SKM-1 treated with dmso at 0.1 percent for 144 hours (cell line): ENCODE data around the gene AFF3.
"Not testable (repeated sequence)": the region's sequence is repeated elsewhere in the genome, so short reads cannot be mapped to it uniquely, and the experiment has no call there.

Experiments used
- DNase-seq: peaks from one replicate; lab custom pipeline; 2025; ENCODE audit not compliant: unreplicated experiment; lab: John Stamatoyannopoulos, UW

The AFF3 gene

DNA sequence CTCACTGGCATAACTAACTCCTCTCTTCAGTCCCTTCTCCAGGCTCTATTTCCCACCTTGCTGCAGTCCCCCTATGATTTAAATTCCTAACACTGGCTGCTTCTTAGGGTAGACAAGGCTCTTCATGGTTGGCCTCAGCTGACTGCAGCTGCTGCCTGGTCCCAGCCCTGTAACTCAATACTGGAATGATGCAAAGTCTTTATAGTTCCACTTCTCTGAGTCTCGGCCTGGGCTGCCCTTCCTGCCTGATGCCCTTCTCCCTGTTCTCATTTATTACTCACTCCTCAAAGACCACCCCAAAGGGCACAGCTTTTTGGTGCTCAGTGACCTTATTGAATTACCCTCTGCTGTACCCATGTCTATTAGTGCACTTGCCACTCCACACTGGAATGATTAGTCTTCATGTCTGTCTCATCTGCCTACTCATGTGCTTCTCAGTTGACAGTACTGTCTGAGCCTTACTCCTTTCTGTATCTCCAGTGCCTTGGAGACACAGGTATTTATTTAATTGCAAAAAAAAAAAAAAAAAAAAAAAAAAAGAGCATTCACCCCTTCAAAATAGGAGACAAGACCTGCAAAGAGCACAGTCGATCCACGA is 453.1 kb downstream of the AFF3 start:
- no peak for DNase-seq

DNA sequence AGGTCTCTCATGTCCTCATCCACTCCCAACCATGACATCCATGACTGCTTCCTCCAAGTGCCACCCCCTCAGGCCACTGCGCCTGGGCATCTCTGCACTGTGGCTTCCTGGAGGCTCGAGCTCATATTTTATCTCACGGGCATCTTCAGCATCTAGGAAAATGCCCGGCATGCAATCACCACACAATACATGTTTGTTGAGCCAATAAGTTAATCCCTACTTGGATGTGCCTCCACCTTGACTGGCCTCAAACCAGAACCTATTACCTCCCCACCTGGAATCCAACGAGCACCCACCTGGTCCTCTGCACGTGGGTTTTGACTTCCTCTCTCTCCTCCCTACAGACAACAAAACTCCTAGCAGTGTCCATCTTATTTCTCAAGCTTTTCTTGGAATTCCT is 453.7 kb downstream of the AFF3 start:
- no peak for DNase-seq

DNA sequence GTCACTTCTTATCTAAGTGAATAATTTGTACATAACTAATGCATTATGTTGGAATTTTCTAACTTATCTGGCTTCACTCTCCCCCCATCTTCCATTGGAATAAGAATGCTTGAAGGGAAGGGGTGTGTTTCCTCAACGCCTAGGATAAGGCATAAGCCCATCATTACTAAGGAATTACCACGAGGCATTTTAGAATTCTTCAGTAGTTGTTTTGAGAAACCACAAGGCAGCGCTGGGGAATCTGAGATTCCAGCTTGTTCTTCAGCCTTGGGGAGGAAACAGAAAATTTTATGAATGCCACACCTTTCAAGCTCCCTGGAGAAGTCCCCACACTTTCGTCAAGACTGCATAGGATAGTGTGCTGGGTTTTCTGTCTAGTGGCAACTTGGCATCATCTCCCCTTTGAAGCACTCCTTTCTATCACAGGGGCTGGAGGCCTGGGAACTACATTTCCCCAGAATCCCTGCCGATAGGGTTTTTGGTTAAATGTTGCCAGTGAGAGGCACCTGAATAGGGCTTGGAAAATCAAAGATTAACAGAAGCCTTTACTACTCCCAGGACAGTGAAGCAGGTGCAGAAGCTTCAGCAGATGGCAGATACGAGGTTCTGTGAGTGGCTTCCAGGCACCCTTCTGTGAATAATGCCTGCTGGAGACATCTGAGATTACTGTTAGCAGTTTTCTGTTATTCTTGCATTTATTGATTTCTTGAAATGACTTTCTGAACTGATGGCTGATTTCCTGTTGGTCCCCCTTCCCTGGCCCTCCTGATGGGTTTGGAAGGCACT is 459.9 kb downstream of the AFF3 start:
- DNase-seq = no peak

DNA sequence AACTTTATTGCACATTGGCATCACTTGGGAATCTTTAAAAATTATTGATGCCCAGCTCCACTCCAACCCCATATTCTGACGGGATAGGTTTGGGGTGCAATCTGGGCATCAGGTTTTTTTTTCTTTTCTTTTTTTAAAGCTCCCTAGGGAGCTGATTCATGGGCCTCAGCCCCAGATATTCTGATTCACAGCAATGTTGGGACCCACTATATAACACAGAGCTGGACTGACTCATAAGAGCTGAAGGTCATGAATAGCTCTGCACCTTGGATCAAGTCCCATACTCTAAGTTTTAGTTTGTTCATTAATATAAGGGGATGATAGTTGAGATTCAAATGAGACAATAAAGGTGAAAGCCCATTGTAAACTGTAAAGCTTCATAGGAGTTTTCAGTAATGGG is 461.4 kb downstream of the AFF3 start:
- no peak for DNase-seq

DNA sequence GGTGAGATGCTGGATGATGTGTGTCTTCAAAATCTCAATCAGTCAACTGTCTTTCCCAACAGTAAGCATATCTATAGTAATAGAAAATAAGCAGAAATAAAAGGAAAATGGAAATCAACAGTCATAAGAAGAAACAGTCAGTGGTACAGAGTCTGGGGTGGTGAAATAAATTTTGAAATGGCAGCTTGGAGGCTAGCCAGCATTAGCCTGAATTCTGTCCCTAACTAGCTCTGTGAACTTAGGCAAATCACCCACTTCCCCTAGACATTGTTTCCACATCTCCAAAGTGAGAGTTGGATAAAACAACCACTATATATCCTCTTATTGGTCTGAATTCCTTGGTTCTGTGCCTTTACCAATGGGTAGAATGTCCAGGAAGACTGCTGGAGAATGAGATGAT is 462.9 kb downstream of the AFF3 start:
- DNase-seq = no peak

DNA sequence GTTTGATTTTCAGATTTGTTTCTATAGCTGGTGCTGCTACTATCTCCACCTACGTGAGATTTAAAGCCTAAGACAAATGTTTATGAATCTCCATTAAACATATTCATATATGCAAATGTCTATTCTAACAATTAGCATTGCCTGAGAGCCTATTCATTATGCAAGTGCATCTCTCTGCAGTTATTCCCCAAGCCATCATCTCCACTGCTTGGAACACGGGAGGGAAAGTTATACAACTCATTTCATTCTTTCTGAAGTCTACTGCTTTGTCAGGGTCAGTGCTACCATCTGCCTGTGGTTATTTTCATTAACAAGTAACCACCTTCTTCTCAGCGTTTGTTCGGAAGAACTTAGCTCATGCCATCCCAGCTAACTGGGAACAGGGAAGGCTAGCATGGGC is 463.8 kb downstream of the AFF3 start:
- no peak for DNase-seq

DNA sequence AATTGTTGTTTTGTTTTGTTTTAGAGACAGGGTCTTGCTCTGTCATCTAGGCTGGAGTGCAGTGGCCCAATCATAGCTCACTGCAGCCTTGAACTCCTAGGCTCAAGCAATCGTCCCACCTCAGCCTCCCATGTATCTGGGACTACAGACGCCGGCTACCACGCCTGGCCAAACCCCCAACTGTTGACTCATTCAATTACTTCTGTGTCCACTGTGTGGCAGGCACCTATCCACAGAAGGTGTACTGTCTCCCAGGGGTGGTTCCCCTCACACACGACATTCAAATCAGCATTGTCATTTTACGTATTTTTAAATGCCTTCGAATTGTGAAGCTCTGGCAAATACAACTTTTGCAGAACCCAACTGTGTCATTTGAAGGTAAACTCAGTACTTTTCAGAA is 464.6 kb downstream of the AFF3 start:
- DNase-seq = no peak

DNA sequence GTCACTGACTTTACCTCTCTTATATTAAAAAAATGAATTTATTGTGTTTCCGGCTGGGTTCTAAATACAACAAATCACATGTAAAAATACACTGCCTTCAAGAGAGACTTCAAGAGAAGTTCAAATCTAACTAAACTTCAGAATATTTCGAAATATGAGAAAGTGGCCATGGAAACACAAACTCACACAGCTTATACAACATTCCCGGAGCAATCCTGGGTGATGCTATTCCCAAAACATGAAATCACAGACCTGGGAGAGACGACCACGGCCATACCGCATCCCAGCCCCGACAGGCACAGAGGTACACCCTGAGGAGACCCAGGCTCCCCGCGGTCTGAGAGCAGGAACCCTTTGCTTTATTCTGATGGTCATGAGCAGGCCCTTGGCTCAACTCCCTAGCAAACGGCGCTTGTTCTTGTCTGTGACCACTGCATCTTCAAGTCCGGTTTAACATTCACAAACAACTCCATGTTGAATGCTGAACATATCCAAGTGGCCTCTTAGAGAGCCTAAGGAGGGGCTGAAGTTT is 467.2 kb downstream of the AFF3 start:
- DNase-seq = no peak

DNA sequence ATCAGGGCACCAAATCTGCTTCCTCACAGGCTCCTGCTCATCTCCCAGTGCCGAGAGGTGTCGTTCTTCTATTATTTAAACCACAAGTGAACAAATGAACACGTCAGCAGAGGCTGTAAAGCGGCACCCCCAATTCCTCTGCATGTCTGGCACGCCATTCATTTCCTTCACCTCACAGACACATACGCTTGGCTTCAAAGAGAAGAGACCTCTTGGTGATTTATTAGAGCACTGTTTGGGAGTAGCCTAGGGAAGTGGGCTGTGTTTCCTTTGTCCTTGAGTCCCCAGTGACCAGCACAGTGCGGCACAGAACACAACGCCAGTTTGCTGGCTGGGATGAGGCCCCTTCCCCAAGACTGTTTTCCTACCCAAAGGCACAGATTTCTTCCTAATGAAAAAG is 468.3 kb downstream of the AFF3 start:
- no peak for DNase-seq

DNA sequence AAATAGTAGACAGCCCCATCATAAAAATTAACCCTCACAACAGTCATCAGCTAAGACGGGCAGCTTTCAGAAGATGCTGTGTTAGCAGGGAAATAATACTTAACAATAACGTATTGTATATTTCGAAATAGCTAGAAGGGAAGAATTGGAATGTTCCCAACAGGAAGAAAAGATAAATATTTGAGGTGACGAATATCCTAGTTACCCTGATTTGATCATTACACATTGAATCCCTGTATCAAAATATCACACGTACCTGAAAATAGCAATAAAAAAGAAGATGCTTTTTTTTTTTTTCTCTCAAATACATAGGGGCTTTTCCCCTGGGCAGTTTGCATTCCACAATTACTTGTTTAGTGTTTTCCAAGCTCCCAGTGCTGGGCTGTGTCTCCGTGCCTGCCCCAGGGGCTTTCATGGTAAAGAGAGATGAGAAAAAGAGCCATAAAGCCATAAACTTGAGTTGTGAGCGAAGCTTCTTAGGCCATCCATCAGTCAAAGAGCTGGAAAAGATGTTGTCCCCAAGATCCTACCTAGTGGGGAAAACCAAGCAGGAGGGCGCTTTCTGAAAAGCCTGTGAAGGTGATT is 469.5 kb downstream of the AFF3 start:
- no peak for DNase-seq

DNA sequence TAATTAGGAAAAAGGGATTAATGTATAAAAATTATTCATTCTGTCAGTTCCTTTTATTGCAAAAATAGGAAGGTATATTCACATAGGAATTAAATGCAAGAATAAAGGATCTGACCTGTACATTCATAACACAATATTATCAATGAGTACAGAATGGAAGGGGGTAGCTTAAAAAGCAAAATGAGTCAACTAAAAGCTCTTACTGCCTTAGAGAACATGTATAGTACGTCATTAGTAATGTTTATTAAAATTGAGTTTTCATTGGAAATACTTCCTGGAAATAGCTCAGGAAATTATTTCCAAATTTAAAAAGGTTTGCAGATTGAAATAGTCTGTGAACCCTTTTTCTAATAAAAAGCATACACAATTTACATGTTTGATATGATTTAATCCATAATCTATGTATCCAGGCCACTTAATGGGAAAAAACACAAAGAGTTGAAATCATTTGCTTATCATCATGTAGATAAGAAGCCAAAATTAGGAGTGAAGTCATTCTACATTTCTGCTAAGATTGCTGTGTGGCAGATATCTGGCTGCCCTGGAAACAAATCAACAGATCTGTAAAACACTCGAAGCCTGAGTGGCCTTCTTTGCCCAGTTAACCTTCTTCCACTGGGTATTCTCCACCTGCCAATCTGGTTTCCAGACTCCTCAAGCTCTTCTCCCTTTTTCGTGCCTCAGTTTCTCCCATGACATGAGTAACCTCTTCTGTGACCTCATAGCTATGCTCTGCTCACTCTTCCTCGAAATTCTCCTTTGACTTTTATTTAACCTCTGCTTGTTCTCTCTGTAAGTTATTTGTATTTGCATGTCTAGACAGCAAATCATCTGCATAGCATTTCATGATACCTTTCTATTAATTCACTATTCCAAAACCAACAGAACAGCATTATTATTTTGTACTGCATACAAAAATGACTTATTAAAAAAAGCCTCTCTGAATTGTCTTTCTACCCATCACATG is 471.3 kb downstream of the AFF3 start:
- DNase-seq = no peak

DNA sequence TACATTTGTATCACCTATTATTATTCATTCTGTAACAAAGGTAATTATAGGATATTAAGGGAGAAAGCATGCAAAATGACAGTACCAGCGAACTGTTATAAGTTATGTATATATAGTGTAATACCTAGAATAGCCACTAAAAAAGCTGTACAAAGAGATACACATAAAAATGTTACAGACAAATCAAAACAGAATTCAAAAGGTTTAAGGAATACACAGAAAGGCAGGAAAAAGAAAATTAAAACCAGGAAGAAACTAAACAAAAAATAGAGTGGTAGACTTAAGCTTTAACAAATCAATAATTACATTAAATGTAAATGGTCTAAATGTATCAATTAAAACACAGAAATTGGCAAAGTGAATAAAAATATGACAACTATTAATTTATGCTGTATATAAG is 476.1 kb downstream of the AFF3 start:
- no peak for DNase-seq

DNA sequence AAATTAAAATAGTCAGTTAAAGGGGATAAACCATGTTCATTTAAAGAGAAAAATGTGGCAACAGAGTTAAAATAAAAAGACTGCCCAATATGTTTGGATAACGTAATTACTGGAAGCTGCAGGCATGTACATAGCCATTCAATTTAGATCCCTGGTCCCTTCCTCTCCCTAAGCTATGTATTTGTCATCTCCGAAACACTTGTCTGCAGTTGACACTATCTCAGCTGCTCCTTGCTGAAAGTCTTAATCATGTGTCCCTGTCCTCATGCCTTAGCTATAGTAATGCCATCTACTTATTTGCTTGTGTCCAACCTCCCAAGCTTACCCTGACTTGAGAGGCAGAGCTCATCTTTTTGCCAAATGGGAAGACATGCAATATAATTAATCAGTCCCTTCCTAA is 478.7 kb downstream of the AFF3 start:
- no peak for DNase-seq

DNA sequence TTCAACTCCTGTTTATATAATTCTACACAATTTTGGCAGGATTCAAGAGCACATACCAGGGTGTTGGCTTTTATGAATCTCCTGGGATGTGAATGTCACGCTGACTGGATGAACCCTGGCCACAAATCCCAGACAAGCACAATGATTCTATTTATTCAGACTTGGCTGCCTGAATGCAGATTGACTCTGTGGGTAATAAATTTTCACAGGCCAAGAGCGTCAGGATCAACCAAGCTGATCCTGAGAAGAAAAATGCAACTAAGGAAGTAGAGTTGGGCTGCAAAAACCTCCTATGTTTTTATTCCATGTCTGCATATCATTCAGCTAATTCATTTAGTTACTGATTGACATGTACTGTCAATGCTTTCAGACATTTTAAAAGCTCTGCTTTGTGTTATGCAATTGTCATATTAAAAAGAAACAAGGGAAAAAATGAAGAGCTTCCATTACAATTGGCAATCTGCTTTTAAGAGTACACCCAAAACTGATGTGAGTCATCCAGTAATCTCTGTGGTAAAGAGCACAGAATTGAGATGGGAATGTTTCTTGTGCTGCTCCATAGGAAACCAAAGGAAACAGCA is 479.5 kb downstream of the AFF3 start:
- no peak for DNase-seq

DNA sequence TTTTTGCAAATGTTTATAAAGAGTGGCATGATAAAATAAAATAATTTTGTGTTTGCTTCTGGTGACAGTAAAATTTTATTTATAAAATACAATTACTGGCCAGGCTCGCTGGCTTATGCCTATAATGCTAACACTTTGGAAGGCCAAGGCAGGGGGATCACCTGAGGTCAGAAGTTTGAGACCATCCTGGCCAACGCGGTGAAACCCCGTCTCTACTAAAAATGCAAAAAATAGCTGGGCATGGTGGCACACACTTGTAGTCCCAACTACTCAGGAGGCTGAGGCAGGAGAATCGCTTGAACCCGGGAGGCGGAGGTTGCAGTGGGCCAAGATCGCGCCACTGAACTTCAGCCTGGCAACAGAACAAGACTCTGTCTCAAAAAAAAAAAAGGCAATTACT is 480.6 kb downstream of the AFF3 start:
- not testable (repeated sequence) for DNase-seq

DNA sequence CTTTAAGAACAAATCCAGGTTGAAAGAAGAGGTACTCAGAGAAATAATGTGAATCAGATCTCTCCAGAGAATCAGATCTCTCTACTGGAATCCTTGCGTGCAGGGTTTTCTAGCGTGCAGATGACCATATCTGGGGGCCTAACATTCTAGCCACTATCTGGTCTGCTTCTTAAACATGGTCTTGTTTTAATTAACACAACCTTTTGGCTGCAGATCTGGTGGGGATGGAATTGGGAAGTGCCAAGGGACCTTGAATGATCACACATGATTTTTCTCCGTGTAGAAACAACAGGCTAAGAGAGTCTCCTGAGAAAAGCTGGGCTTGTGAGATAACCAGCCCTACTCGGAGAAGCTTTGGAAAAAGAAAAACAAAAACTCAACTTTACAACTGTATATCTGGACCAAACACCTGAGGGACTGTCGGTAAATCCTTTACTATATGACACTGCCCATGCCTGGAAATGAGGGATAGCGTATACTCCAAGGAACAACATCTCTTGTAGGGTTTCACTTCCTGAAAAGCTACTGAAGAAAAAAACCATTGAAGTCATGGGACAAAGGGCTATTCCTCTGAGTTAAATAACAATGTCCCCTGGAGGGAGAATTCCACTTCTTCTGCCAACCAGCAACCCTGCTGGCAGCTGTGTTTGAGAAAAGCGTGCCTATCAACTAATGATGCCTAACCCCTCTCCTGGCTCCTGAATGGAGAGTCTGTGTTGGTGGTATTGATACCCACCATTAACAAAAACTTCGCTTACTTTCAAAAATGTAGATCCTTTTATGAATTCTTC is 481.6 kb downstream of the AFF3 start:
- no peak for DNase-seq

DNA sequence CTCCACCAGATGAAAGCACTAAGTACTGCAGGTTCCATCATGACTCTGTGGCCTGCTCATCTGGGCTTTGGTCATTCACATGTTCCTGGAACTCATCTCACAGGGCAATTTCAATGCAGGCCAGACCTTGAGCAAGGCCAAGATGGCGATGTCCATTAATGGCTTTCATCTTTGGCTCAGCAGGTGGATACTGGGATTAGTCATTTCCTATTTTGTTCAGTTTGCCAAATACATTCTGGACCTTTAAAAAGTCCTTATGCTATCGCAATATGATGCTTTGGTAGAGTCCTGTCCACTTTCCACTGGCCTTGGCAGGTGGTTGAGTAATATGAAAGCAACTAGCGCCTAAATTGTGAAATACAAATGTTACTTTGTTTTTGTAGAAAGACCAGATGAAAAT is 482.5 kb downstream of the AFF3 start:
- no peak for DNase-seq

DNA sequence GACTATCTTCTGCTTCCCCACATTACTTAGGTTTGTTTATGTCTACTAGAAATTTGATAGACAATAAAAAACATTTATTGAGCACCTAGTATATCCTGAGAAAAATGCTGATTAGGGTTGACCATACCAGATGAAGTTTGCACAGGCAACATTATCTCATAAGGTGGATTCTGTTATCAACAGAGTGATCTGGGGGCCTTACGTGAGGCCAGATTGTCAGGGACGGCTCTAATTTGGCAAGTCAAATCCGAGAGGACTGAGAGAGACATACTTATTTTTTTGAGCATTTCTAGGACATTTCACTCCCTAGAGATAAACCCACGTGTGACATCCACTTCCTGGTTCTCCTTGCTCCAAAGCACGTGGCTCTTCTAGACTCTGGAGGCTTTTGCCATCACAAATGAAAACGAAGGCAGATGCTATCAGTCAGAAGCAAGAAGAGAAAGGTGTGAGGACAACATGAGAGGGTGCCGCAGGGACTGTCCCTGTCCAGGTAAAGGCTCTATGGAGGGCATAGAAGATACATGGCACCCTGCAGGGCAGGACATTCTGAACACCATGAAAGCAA is 484.6 kb downstream of the AFF3 start:
- DNase-seq = no peak

DNA sequence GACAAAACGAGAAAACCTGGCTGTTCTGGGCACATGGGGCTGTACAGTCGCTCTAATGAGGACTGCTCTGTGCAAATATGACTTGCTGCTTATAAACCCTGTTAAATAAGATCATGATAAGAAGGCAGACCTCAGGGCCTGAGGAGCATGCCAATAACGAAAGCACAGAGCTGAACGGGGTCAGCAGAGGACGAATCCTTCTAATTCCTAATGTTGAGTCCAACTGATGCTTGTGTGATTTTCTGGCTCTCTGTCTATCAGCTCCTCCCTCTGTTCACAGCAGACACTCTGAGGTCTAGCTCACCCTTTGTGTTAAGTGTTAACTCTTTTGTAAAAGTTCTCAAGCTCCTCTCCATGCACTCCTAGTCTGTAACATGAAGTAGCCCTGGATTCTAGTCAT is 485.4 kb downstream of the AFF3 start:
- no peak for DNase-seq

DNA sequence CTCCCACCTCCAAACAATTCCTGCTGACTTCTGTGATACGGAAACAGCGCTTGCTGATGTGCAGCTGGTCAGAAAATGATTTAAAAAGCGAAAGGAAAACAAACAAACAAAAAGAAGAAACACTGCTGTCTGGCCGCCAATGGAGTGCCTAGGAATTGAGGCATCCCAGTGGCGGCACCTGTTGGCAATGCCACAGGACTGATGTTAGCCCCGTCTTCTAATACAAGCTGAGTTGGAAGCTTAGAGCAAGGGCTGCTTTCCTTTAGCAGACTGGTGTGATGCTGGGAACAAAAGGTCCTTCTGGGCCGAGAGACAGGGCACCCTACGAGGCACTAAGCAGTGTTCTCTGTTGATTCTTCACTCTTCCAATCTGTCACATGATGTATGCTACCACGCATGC is 489.0 kb downstream of the AFF3 start:
- DNase-seq = no peak
